GM12878 (cell line): ENCODE results near the gene DIAPH2.

Experiments used
- POLR2A ChIP-seq: IDR thresholded peaks from 2 replicates; pipeline ENCODE4 v1.6.1; 2011; ENCODE audit warnings: low read depth, mild to moderate bottlenecking, low read length
- TF ChIP-seq, protein P1 (sequence below), 3 experiments: IDR thresholded peaks in 2 of 3; conservative IDR thresholded peaks in 1 of 3; 2 replicates each; pipeline ENCODE4 v1.5.1; 2011; ENCODE audit warnings: low read depth in 3 of 3, low read length in 3 of 3, mild to moderate bottlenecking in 3 of 3, control low read depth in 2 of 3, moderate library complexity in 2 of 3, inconsistent platforms in 1 of 3, mixed read lengths in 1 of 3; ENCODE audit not compliant: control insufficient read depth in 2 of 3, insufficient read depth in 1 of 3; ENCODE audit errors: extremely low read depth in 1 of 3
- TF ChIP-seq, protein P2 (sequence below): fragments of 450-650 bp; IDR thresholded peaks from 2 replicates; pipeline ENCODE4 v1.6.1; 2016; ENCODE audit warnings: mild to moderate bottlenecking

DNA sequence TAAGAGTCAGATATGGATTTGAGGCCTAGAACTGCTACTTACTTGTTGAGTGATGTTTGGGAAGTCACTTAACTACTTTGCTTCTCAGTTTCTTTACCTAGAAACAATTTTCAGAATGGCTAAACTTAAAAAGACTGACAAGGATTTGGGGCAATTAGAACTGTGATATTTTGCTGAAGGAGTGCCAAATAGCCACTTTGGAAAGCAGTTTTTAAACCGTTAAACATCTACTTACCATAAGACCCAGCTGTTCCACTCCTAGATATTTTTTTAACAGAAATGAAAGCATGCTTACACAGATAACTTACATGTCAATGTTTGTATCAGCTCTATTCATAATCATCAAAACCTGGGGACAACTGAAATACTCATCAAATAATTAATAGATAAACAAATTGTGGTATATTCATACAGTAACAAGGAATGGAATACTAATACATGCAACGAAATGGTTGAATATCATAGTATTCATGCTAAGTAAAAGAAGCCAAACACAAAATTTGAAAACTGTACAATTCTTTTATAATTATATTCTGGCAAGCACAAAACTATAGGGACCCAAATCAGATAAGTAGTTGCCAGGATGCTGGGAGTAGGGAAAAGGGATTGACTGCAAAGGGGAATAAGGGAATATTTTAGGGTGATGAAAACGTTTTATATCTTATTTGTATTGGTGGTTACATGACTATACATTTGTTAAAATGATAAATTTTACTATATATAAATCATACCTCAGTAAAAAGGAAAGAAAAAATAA is 223.1 kb downstream of the DIAPH2 start:
- TF ChIP-seq, protein P1, sequence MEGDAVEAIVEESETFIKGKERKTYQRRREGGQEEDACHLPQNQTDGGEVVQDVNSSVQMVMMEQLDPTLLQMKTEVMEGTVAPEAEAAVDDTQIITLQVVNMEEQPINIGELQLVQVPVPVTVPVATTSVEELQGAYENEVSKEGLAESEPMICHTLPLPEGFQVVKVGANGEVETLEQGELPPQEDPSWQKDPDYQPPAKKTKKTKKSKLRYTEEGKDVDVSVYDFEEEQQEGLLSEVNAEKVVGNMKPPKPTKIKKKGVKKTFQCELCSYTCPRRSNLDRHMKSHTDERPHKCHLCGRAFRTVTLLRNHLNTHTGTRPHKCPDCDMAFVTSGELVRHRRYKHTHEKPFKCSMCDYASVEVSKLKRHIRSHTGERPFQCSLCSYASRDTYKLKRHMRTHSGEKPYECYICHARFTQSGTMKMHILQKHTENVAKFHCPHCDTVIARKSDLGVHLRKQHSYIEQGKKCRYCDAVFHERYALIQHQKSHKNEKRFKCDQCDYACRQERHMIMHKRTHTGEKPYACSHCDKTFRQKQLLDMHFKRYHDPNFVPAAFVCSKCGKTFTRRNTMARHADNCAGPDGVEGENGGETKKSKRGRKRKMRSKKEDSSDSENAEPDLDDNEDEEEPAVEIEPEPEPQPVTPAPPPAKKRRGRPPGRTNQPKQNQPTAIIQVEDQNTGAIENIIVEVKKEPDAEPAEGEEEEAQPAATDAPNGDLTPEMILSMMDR (IDR thresholded peaks at IDR 0.05 in 2 of 3, conservative IDR thresholded peaks at IDR 0.05 in 1 of 3; ENCODE audit: control insufficient read depth in 2 of 3, extremely low read depth in 1 of 3, insufficient read depth in 1 of 3, low read depth in 3 of 3, low read length in 3 of 3) = no peak
- TF ChIP-seq, protein P2, sequence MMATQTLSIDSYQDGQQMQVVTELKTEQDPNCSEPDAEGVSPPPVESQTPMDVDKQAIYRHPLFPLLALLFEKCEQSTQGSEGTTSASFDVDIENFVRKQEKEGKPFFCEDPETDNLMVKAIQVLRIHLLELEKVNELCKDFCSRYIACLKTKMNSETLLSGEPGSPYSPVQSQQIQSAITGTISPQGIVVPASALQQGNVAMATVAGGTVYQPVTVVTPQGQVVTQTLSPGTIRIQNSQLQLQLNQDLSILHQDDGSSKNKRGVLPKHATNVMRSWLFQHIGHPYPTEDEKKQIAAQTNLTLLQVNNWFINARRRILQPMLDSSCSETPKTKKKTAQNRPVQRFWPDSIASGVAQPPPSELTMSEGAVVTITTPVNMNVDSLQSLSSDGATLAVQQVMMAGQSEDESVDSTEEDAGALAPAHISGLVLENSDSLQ = no peak
- no peak for TF ChIP-seq POLR2A
